Cerebellar nuclear complex (tissue), 1 donor: ENCODE measurements around the gene ITGB2.
A peak's percentile ranks its signal among the peaks of the same experiment; 100 is the strongest.
"Not testable (repeated sequence)": the region's sequence is repeated elsewhere in the genome, so short reads cannot be mapped to it uniquely, and the experiment has no call there.

Experiments used
- DNase-seq, 2 experiments: peaks; one replicate each; lab custom pipeline; 2025; lab: John Stamatoyannopoulos, UW

ITGB2 gene

DNA sequence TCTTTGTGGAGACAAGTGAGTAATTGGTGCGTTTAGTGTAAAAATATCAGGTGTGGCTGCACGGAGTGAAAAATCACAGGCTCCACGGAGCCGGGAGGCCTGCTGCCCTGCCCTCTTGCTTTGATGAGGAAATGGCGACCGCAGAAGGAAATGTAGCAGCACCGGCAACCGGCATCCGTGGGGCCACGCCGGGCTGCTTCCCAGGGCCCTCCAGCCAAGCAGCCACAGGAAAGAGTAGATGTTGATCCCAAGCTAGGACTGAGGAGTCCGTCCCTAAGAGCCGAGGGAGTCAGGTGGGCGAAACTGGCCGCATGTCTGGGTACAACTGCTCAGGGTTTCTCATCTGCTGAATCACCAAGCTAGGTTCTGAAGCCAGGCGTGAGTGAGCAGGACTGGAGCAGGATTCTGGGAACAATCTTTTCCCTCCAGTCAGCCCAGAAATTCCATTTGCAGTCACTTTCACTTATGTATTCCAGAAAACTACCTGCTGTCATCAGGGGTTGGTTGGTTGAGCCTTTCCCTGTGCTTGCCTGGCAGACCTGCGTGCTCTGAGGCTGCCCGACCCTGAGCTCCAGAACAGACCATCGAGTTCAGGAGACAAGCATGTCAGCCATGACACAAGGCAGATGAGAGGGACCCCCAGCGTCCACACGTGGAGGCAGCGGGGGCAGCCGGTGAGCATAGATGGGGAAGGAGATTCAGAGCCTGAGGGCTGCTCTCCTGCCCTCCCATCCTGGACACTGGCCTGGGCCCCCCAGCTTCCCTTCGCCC lies 5.8 kb upstream of the ITGB2 start:
- no peak for DNase-seq

DNA sequence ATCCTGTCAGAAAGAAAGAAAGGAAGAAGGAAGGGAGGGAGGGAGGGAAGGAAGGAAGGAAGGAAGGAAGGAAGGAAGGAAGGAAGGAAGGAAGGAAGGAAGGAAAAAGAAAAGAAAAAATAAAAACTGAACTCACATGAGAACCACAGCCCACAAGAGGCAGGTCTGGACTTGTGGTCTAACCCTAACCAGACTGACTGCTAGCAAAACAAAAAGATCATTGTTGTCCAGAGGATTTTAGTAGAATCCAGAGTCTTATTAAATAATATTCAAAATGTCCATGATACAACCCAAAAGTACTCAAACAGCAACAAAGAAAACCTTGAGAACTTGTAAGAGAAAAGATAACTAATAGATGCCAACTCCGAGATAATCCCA lies 4.7 kb upstream of the ITGB2 start:
- no peak for DNase-seq

DNA sequence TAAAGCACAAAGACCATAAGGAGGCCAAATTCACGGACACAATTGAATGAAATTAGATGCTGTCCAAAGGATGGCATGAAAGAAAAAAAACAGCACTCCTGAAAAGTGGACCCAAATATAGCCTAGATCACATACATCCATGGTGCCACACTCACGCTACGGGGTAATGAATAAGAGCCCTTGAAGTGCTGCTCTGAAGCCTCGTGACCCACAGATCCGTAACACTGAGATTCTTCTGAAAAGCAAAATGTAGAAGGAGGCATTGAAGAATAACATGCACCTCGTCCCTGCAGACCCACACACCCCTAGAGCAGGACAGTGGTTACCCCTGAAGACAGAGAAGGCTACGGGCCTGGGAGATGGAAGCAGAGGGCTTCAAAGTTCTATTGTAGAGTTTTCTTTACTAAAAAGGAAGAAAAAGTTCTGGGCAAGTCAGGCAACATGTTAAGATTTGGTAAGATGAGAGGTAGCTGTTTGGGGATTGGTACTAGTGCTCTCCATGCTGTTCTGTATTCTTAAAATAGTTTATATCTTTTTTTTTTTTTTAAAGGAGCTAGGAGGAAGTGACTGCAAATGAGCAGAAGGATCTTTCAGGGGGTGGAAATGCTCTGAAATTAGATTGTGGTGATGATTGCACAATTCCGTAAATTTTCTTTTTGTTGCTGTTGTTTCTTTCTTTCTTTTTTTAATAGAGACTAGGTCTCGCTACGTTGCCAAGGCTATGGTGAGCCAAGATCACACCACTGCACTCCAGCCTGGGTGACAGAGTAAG lies 4.1 kb upstream of the ITGB2 start:
- no peak for DNase-seq

DNA sequence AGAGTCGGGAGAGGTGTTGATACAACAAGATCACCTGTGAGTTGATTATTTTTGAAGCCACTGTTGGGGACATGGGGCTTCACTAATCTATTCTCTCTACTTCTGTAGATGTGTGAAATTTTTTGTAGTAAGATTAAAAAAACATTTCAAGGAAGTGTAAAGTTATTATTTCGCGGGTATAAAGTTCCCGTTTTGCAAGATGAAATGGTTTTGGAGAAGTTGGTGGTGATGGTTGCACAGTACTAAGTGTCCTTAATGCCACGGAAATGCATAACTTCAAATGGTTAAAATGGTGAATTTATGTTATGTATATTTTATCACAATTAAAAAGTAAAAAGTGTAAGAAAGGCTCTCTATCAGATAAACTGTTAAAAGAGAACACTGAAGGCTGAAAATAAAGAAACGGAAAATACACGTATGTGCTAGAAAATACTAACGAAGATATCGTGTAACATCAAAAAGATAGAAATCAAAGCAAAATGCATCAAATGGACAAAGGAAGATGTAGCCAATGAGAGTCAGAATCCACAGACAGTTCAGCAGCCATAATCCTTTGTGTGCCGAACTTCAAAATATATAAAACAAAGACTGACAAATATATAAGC lies 2.9 kb upstream of the ITGB2 start:
- no peak for DNase-seq

DNA sequence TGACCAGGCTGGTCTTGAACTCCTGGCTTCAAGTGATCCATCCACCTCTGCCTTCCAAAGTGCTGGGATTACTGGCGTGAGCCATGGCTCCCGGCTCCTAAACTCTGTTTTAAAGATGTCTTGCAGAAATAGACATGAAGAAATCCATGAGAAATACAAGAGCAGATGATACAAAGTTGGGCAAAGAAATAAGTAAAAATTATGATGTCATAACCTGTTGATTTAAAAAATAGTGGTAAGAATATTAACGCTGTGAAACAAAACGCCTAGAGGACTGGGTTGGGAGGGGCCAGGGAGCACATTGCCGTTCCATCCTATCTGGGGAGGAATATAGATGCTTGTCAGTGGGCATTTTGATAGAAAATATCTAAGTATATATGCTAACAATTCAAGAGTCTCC lies 1.2 kb upstream of the ITGB2 start:
- DNase-seq = no peak

DNA sequence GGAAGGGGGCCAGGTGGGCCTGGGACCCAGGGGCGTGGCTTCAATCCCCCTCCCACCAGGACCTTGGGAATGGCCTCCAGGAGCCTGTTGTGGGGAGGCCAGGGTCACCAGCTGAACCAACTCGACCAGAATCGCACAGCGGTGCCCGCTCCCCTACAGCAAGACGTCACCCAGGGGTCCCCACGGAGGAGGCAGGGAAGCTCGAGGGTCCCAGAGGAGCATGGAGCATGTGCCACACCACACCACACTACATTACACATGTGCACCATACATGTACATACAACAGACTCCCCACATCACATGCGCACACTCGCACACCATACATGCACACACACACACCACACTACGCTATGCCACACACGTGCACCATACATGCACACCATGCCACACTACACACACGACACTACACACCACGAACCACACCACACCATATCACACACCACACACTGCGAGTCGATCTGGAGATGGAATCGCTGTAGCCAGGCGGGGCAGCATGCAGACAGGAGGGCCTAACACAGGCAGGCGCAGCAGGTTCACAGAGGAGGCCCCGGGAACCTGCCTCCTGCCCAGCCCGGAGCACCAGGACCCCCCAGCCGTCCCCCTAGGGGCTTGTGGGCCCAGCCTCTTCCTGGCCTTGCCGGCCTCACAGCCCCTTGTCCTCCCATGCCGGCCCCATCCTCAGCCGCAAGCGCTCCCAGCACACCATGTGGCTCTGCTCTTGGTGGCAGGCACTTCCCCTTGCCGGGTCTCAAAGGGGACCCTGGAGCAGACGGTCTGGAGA lies 596 bp downstream of the ITGB2 start:
- no peak for DNase-seq

DNA sequence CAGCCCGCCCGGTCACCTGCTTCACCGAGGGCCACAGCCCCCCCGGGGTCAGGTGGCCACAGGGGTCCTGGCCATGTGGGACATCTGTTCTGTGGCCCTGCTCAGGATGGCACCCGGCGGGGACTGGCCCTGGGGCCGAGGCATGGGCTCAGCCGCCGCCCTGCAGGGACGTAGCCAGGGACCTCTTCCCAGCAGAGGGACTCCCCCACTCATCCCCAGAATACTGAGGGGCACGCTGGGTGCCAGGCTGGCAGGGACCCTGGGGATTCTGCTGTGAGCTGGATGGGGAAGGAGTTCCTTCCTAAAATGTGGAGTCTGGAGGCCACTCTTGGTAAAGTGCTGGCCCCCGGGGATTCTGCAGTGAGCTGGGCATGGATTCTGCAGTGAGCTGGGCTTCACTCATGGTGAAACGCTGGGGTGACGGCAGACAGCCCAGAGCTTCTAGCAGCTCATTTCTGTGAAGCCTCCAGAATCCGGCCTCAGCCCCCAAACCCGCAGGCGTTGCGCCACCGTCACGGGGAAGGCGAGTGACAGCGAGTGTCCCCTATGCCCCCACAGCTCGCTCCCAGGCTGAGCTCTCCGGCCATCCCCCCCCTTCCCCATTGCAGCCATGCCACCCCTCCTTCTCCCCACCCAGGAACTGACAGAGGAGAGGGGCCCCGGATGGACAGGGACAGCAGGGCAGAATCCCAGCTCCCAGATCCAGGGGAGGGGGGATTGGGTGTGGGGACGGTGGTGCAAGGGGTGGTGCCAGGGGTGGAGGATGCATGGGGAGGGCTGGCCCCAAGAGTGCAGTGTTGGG lies 1.4 kb downstream of the ITGB2 start:
- DNase-seq = no peak

GRCh38 chr21:44918581-44919033 lies 2.1 kb downstream of the ITGB2 start:
- no peak for DNase-seq

DNA sequence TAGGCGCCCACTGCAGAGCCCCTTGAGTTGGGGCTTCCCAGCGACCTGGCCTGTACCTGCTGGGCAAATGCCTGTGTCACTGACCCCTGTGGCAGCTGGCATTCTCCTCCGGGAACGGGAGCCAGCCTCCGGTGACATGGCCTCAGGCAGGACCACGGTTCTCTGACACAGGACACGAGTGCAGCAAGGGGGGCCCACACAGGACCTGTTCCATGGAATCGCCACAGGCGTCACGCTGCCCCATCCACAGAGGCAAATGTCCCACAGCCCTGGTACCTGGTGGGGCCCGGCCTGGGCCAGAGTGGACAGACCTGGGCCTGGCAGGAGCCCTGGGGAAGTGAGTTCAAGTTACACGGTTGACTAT lies 2.6 kb downstream of the ITGB2 start:
- DNase-seq = no peak

DNA sequence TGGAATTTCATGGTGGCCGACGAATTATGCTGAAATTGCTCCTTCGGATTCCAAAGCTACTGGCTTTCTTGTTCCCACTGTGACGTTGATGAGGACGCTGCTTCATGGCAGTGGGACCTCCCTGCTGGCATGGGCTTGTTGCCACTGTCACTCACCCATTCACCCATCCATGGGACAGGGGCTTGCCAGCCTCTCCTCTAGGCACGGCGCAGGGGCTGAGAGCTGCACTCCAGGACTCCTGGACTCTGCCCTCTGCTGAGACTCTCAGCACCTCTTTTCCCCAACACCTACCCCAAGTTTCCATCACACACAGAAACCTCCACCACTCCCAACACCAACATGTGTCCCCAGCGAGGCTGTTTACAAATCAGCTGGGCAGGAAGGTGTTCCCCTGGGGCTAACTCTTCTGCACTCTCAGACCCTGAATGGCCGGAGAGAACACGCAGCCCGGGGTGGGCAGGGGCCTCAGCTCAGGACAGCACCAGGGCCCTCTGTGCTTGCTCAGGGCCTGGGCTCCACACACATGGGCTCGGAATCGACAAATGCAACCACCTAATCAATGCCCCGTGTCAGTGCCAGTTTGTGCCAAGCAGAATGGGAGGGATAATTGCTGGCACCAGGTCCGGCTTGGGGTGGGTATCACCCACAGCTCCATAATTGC lies 3.1 kb downstream of the ITGB2 start:
- no peak for DNase-seq

GRCh38 chr21:44916965-44917364 lies 3.7 kb downstream of the ITGB2 start:
- DNase-seq = no peak

- DNase-seq = no peak
These were observed 6.4 kb downstream of the ITGB2 start for GRCh38 chr21:44914176-44914874.

DNA sequence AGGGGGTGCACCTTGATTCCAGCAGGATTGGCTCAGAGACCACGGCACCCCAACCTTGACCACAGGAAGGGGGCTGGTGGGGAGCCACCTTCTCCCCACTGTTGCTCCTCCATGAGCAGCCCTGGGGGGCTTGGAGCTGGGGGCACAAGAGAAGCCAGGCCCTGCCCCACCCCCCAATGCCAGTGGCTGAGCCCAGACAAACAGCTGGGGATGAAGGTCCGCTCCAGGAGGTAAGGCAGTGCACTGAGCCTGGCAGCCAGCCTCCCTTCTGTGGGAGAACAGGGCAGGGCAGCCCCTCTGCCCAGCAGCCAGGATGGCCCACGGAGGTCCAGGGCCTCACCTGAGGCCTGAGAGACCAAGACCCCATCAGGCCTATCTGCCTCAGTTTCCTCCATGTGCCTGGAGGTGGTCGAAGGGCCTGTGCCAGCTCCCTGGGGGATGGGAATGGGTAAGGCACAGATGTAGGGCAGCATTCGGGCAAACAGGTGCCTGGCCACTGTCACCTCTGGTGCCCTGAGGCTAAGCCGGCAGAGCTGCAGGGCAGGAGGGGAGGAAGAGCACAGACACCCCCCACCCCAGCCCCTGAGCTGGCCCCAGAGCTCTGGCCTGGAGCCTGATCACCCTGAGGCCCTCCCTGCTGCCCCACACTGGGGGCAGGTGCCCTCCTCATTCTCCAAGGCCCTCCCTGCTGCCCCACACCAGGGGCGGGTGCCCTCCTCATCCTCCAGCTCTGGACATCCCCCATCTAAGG lies 7.1 kb downstream of the ITGB2 start:
- DNase-seq = no peak

- not testable (repeated sequence) for DNase-seq
These were observed 7.9 kb downstream of the ITGB2 start for GRCh38 chr21:44912506-44913412.

DNA sequence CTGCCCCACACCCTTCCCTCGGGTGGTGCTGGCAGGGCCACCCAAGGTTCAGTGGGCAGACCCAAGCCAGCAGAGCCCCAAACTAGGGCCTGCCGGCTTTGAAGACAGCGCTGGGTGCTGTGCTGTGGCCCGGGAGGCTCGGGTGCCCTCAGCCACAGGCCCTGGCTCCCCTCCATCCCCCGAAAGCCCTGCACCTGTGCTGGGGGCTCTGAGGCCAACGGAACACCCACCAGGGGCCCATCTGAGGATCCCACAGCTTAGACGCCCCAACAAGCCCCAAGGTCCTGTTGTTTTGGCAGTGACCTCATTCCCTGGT lies 8.6 kb downstream of the ITGB2 start:
- DNase-seq = no peak

DNA sequence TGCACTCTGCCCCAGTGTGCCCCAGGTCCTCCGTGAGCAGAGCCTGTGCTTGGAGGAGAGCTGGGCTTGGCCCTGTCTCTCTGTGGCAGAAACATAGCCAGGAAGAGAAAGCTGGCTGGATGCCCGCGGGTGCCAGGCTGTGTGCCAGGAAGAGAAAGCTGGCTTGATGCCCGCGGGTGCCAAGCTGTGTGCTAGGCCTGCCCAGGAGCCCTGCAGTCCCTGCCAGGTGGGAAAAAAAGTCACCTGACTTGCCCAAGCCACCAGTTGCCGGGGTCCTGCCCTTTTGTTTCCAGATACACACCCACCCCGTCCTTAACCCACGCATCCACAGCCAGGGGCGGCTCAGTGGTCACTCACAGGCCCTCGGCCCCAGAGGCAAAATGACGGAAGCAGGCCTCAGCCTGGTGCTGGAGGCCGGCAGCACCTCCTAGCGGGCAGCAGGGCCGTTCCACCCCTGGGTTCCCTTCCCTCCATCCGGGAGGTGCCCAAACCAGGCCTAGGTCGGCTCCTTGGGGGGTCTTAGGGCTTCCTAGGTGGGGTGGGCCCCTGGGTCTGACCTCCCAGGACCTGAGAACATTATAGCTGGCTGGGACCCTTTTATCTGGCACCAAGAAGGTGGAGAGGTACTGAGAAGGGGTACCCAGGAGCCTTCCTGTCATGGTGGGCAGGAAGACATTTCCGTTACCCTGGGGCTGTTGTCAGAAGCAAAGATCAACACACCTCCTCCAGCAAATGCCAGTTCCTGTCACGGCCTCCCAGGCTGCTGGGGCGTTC lies 9.1 kb downstream of the ITGB2 start:
- peak; percentile 28 to 69 for DNase-seq

GRCh38 chr21:44911068-44911383 lies 9.7 kb downstream of the ITGB2 start:
- DNase-seq = no peak
